ENCODE results near the gene ZNF202. TPM values are rescaled to one million over a fixed set of nuclear protein-coding genes. Genes with fewer than 3 reads are reported as not detected.
"Not testable (repeated sequence)": the region's sequence is repeated elsewhere in the genome, so short reads cannot be mapped to it uniquely, and the experiment has no call there.

ZNF202 gene
- total RNA-seq, 6 donors from 2014 or later: 1.00 to 11.4 (median 8.8) TPM

DNA sequence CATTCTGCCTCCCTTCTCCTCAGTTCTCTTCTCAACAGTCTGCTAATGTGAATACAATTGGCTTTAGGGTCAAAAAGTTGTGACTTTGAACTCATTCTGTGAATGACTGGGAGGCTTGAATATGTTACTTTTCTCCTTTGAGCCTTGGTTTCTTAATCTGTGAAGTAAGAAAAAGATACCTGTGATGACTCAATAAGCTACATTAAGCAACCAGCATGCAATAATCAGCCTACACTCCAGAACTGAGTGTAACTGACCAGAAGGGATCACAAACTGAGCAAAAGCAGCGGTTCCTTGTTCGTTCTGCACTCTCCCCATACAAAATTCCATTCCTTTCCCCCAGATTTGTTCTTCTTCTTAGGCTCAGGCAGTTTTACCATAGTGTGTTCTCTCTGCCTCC, 23.4 kb downstream of the ZNF202 start:
- no peak overlapping the region for H3K4me3 ChIP-seq
- H3K36me3 ChIP-seq: no peaks in the 10 kb centered on the region
- ATAC-seq (ENCODE audit: low FRiP score in 2 of 2): no peak
- WGBS, 2 donors: 81 to 86% methylated on average over 2 of the region's 2 CpGs
- no peak overlapping the region for H3K27ac ChIP-seq
- DNase-seq: no peak
- no peak for TF ChIP-seq POLR2A (IDR thresholded peaks at IDR 0.05)
- TF ChIP-seq CTCF (IDR thresholded peaks at IDR 0.05): no peak
- TF ChIP-seq EP300 (IDR thresholded peaks at IDR 0.05): no peak
- no peak for TF ChIP-seq POLR2AphosphoS5 (IDR thresholded peaks at IDR 0.05)
- H3K27me3 ChIP-seq: no peaks in the 10 kb centered on the region
- H3K9me3 ChIP-seq: no peaks in the 10 kb centered on the region
- no peaks in the 10 kb centered on the region for H3K4me1 ChIP-seq

DNA sequence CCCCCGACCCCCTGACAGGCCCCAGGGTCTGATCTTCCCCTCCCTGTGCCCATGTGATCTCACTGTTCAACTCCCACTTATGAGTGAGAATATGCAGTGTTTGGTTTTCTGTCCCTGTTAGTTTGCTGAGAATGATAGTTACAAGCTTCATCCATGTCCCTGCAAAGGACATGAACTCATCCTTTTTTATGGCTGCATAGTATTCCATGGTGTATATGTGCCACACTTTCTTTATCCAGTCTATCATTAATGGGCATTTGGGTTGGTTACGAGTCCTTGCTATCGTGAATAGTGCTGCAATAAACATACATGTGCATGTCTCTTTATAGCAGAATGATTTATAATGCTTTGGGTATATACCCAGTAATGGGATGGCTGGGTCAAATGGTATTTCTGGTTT, 28.8 kb downstream of the ZNF202 start:
- not testable (repeated sequence) for DNase-seq
- 83 to 93% methylated on average over 3 of the region's 3 CpGs for WGBS, 2 donors

DNA sequence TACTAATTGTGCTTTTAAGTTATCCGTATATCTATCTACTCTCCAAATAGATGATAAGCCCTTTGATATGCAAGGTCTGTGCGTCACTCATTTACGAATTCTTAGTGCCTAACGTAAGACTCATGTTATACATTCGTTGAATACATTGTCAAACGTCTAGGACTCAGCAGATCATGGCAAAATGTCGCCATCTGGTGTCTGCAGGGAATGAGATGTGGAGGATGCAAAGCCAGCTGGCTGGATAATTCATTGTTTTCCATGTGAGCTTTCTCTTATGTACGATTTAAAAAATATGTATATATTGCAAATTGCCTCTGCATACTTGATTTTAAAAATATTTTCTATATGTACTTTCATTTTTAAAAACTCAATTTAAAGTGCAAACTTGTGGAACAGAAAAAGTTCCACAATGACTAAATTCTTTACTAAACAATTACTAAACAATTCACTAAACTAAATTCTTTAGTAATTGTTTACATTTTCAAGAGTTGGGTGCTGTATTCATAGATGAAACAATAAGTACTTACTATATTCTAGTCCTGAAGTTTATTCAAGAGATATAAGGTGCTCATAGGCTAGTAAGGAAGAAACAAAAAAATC, 33.8 kb downstream of the ZNF202 start:
- TF ChIP-seq EP300 (IDR thresholded peaks at IDR 0.05): no peak
- TF ChIP-seq CTCF (IDR thresholded peaks at IDR 0.05): peak in 4 of 6 experiments; percentile 36 to 55 (median 44)
- TF ChIP-seq POLR2AphosphoS5 (IDR thresholded peaks at IDR 0.05): no peak
- TF ChIP-seq POLR2A (IDR thresholded peaks at IDR 0.05): no peak
- Histone ChIP-seq H3K36me3 (no peaks in the 10 kb centered on the region), H3K4me3 (no peak overlapping the region), H3K4me1 (no peaks in the 10 kb centered on the region), H3K27ac (no peak overlapping the region), H3K9me3 (no peaks in the 10 kb centered on the region), H3K27me3 (no peaks in the 10 kb centered on the region)
- ATAC-seq (ENCODE audit: low FRiP score in 2 of 2) (peak; percentile 43 to 53), DNase-seq (peak in 1 of 2 donors; percentile 44)
- WGBS, 2 donors: 4 to 6% methylated on average over 8 of the region's 8 CpGs

More for the DNA sequence above, 28.8 kb downstream of the ZNF202 start:
- ATAC-seq (ENCODE audit: low FRiP score in 2 of 2); H3K36me3 ChIP-seq; H3K9me3 ChIP-seq; H3K4me1 ChIP-seq; H3K27ac ChIP-seq; H3K27me3 ChIP-seq; H3K4me3 ChIP-seq: not testable (repeated sequence)

DNA sequence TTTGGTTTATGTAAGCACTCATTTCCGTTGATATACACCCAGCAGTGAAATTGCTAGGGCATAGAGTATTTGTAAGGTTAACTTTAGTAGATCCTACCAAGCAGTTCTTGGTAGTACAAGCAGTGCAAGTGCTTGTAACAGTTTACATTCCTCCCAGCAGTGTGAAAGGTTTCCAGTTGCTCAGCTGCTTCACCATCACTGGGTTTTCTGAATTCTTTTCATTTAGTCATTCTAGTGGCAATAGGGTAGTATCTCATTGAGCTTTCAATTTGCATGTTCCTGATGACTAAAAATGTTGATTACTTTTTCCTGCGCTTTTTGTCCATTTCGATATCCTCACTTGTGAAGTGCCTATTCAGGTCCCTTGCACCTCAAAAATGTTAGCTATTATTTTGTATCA, 34.3 kb downstream of the ZNF202 start:
- Histone ChIP-seq H3K4me1 (no peaks in the 10 kb centered on the region), H3K27ac (no peak overlapping the region), H3K9me3 (no peaks in the 10 kb centered on the region), H3K4me3 (no peak overlapping the region), H3K27me3 (no peaks in the 10 kb centered on the region), H3K36me3 (no peaks in the 10 kb centered on the region)
- ATAC-seq (ENCODE audit: low FRiP score in 2 of 2): no peak
- TF ChIP-seq CTCF (IDR thresholded peaks at IDR 0.05) (no peak), POLR2A (IDR thresholded peaks at IDR 0.05) (no peak), EP300 (IDR thresholded peaks at IDR 0.05) (no peak), POLR2AphosphoS5 (IDR thresholded peaks at IDR 0.05) (no peak)
- DNase-seq: no peak
- WGBS, 2 donors: 93% methylated on average over 3 of the region's 3 CpGs

- Histone ChIP-seq H3K36me3 (no peaks in the 10 kb centered on the region), H3K9me3 (no peaks in the 10 kb centered on the region), H3K27me3 (no peaks in the 10 kb centered on the region), H3K4me1 (no peaks in the 10 kb centered on the region), H3K4me3 (no peak overlapping the region), H3K27ac (no peak overlapping the region)
- 86 to 93% methylated on average over 3 of the region's 3 CpGs for WGBS, 2 donors
- DNase-seq (no peak), ATAC-seq (ENCODE audit: low FRiP score in 2 of 2) (no peak)
- TF ChIP-seq EP300 (IDR thresholded peaks at IDR 0.05) (no peak), POLR2A (IDR thresholded peaks at IDR 0.05) (no peak), CTCF (IDR thresholded peaks at IDR 0.05) (no peak), POLR2AphosphoS5 (IDR thresholded peaks at IDR 0.05) (no peak)
These were observed 37.1 kb downstream of the ZNF202 start for GRCh38 chr11:123704341-123704740.

All from upper lobe of left lung (tissue), 6 donors.